ENCODE results near the gene SELENOF. TPM values are rescaled to one million over a fixed set of nuclear protein-coding genes. Genes with fewer than 3 reads are reported as not detected.

Gene SELENOF
- total RNA-seq, 1 donor from 2014 or later, result 95.2 TPM

DNA sequence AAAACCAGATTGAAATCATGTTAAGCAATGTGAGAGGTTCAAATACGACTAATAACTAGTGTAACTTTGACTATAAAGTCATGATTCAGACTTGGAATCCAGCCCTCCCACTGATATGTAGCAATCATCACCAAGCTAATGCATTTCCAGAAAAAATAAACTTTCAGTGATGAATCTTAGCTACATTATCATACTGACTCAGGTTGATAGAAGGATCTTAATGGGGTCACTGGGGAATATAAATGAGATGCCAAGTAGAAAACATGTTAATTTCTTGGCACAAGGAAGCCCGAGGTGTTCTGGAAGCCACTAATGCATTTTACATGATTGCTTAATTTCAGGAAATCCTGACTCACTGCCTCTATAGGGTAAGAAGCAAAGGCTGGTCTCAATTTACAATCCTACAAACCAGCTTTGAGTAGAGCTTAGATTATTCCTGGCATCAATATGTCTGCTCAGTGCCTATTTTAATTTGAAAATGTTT is 67.7 kb downstream of the SELENOF start:
- H3K36me3 Mint-ChIP-seq (ENCODE audit: unreplicated experiment), result no peaks in the 10 kb centered on the region
- DNase-seq, result no peak

DNA sequence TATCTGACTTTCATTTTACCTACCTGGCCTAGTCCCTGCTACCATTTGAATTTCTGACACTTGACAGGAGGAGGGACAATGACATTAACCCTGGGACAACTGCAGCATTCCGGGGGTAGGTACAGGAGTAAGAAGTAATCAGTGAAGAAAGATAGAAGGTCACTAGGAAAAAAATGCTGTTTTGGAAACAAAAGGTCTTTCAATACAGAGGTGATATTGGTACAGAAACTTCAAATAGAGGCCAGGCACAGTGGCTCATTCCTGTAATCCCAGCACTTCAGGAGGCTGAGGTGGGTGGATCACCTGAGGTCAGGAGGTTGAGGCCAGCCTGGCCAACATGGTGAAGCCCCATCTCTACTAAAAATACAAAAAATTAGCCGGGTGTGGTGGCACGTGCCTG is 68.4 kb downstream of the SELENOF start:
- no peak overlapping the region for H3K27ac Mint-ChIP-seq (ENCODE audit: unreplicated experiment)
- no peaks in the 10 kb centered on the region for H3K27me3 Mint-ChIP-seq (ENCODE audit: unreplicated experiment)
- TF ChIP-seq, protein P1, sequence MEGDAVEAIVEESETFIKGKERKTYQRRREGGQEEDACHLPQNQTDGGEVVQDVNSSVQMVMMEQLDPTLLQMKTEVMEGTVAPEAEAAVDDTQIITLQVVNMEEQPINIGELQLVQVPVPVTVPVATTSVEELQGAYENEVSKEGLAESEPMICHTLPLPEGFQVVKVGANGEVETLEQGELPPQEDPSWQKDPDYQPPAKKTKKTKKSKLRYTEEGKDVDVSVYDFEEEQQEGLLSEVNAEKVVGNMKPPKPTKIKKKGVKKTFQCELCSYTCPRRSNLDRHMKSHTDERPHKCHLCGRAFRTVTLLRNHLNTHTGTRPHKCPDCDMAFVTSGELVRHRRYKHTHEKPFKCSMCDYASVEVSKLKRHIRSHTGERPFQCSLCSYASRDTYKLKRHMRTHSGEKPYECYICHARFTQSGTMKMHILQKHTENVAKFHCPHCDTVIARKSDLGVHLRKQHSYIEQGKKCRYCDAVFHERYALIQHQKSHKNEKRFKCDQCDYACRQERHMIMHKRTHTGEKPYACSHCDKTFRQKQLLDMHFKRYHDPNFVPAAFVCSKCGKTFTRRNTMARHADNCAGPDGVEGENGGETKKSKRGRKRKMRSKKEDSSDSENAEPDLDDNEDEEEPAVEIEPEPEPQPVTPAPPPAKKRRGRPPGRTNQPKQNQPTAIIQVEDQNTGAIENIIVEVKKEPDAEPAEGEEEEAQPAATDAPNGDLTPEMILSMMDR (IDR thresholded peaks at IDR 0.05; ENCODE audit: partially characterized antibody, unreplicated experiment), result no peak
- no peaks in the 10 kb centered on the region for H3K9me3 Mint-ChIP-seq (ENCODE audit: unreplicated experiment)
- no peak overlapping the region for H3K4me3 Mint-ChIP-seq (ENCODE audit: unreplicated experiment)
- H3K4me1 Mint-ChIP-seq (ENCODE audit: low read depth, unreplicated experiment), result peaks cover 2% of the 10 kb centered on the region
- no peaks in the 10 kb centered on the region for H3K36me3 Mint-ChIP-seq (ENCODE audit: unreplicated experiment)
- no peak for DNase-seq

More for the DNA sequence above, 67.7 kb downstream of the SELENOF start:
- Mint-ChIP-seq H3K9me3 (ENCODE audit: unreplicated experiment) (no peaks in the 10 kb centered on the region), H3K27me3 (ENCODE audit: unreplicated experiment) (no peaks in the 10 kb centered on the region), H3K4me3 (ENCODE audit: unreplicated experiment) (no peak overlapping the region), H3K27ac (ENCODE audit: unreplicated experiment) (no peak overlapping the region), H3K4me1 (ENCODE audit: low read depth, unreplicated experiment) (peaks cover 2% of the 10 kb centered on the region)
- TF ChIP-seq, protein P1 (IDR thresholded peaks at IDR 0.05; ENCODE audit: partially characterized antibody, unreplicated experiment), result no peak

DNA sequence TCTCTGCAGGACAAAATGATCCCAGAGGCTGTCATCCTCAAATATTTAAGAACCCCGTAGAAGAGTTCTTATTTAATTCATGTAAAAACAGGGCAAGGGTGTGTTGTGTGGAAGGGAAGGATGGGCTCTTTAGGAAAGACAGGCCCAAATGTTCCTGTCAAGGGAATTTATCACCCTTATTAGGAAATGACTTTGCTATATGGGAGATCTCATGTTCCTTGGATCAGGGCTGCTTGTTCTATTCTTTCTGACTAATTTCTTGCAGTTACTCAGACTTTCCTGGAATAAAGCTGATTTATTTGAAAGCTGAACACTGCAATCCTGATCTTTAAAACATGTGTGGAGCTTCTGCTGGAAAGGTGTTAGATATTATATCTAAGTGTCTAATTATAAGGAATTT is 72.8 kb downstream of the SELENOF start:
- TF ChIP-seq, protein P1 (IDR thresholded peaks at IDR 0.05; ENCODE audit: partially characterized antibody, unreplicated experiment), result no peak
- no peak for DNase-seq
- H3K27ac Mint-ChIP-seq (ENCODE audit: unreplicated experiment), result no peak overlapping the region
- no peak overlapping the region for H3K4me3 Mint-ChIP-seq (ENCODE audit: unreplicated experiment)
- H3K27me3 Mint-ChIP-seq (ENCODE audit: unreplicated experiment), result no peaks in the 10 kb centered on the region
- no peaks in the 10 kb centered on the region for H3K36me3 Mint-ChIP-seq (ENCODE audit: unreplicated experiment)
- H3K4me1 Mint-ChIP-seq (ENCODE audit: low read depth, unreplicated experiment), result no peaks in the 10 kb centered on the region
- H3K9me3 Mint-ChIP-seq (ENCODE audit: unreplicated experiment), result no peaks in the 10 kb centered on the region

DNA sequence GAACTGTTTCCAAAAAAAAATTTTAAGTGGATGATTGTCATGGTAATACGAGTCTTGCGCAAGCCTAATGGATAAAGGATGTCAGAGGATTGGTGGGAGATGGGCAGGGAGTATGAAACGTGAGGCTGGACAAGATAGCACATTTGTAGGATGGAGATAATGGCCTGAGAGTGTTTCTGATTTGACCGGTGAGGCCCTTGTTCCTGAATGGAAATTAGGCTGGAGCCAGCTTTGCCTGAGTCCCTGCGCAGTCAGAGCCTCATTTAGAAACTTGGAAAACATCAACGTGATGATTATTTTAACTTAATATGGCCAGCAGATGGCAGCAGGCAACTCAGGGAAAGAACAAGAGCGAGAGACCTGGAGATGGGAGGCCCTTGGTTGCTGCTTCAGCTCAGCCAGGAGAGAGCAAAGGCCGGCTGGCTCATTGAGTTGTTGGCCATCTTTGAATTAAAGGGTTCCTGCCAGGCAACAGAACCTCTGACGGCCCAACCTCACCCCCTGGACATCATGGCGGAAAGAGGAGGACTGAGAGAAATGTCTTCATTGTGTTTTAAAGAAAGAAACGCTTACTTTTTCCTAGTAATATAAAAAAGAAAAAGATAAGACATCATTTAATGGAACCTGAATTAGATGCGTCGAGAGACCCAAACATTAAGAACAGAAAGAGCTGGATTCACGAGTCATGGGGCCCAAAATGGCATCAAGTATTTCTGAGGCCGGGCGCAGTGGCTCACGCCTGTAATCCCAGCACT is 80.3 kb downstream of the SELENOF start:
- peak; percentile 63 for DNase-seq
- no peaks in the 10 kb centered on the region for H3K27me3 Mint-ChIP-seq (ENCODE audit: unreplicated experiment)

DNA sequence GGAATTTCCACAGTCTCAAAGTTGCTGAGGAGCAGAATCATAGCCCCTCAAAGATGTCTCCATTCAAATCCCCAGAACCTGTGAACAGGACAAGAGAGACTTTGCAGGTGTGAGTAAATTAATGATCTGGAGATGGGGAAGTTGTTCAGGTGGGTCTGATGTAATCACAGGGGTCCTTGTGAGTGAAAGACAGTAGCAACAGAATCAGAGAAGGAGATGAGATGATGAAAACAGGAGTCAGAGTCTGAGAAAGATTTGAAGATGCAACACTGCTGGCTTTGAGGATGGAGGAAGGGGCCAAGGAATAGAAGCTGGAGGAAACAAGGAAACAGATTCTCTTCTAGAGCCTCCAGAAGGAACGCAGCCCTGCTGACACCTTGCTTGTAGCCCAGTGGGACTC is 81.5 kb downstream of the SELENOF start:
- H3K27ac Mint-ChIP-seq (ENCODE audit: unreplicated experiment), result no peak overlapping the region
- no peak overlapping the region for H3K4me3 Mint-ChIP-seq (ENCODE audit: unreplicated experiment)
- TF ChIP-seq, protein P1 (IDR thresholded peaks at IDR 0.05; ENCODE audit: partially characterized antibody, unreplicated experiment), result no peak
- peaks cover 5% of the 10 kb centered on the region for H3K4me1 Mint-ChIP-seq (ENCODE audit: low read depth, unreplicated experiment)
- no peaks in the 10 kb centered on the region for H3K27me3 Mint-ChIP-seq (ENCODE audit: unreplicated experiment)
- H3K36me3 Mint-ChIP-seq (ENCODE audit: unreplicated experiment), result no peaks in the 10 kb centered on the region
- no peak for DNase-seq
- peaks cover 3% of the 10 kb centered on the region for H3K9me3 Mint-ChIP-seq (ENCODE audit: unreplicated experiment)

More for the DNA sequence above, 80.3 kb downstream of the SELENOF start:
- TF ChIP-seq, protein P1 (IDR thresholded peaks at IDR 0.05; ENCODE audit: partially characterized antibody, unreplicated experiment), result peak; percentile 49
- peaks cover 3% of the 10 kb centered on the region for H3K9me3 Mint-ChIP-seq (ENCODE audit: unreplicated experiment)
- peaks cover 5% of the 10 kb centered on the region for H3K4me1 Mint-ChIP-seq (ENCODE audit: low read depth, unreplicated experiment)
- no peaks in the 10 kb centered on the region for H3K36me3 Mint-ChIP-seq (ENCODE audit: unreplicated experiment)
- H3K4me3 Mint-ChIP-seq (ENCODE audit: unreplicated experiment), result no peak overlapping the region
- no peak overlapping the region for H3K27ac Mint-ChIP-seq (ENCODE audit: unreplicated experiment)
